Stimulated activated CD8-positive, alpha-beta memory T cell treated with anti-CD3 and anti-CD28 coated beads, Interleukin-7, amount 100 ng/mL, for 24 hours (primary cell): ENCODE results near the gene GPR37.

ENCODE experiments used
- DNase-seq: peaks from one replicate; pipeline ENCODE4 v3.0.0-alpha.2; 2020; ENCODE audit warnings: low read depth

The GPR37 gene, protein sequence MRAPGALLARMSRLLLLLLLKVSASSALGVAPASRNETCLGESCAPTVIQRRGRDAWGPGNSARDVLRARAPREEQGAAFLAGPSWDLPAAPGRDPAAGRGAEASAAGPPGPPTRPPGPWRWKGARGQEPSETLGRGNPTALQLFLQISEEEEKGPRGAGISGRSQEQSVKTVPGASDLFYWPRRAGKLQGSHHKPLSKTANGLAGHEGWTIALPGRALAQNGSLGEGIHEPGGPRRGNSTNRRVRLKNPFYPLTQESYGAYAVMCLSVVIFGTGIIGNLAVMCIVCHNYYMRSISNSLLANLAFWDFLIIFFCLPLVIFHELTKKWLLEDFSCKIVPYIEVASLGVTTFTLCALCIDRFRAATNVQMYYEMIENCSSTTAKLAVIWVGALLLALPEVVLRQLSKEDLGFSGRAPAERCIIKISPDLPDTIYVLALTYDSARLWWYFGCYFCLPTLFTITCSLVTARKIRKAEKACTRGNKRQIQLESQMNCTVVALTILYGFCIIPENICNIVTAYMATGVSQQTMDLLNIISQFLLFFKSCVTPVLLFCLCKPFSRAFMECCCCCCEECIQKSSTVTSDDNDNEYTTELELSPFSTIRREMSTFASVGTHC

DNA sequence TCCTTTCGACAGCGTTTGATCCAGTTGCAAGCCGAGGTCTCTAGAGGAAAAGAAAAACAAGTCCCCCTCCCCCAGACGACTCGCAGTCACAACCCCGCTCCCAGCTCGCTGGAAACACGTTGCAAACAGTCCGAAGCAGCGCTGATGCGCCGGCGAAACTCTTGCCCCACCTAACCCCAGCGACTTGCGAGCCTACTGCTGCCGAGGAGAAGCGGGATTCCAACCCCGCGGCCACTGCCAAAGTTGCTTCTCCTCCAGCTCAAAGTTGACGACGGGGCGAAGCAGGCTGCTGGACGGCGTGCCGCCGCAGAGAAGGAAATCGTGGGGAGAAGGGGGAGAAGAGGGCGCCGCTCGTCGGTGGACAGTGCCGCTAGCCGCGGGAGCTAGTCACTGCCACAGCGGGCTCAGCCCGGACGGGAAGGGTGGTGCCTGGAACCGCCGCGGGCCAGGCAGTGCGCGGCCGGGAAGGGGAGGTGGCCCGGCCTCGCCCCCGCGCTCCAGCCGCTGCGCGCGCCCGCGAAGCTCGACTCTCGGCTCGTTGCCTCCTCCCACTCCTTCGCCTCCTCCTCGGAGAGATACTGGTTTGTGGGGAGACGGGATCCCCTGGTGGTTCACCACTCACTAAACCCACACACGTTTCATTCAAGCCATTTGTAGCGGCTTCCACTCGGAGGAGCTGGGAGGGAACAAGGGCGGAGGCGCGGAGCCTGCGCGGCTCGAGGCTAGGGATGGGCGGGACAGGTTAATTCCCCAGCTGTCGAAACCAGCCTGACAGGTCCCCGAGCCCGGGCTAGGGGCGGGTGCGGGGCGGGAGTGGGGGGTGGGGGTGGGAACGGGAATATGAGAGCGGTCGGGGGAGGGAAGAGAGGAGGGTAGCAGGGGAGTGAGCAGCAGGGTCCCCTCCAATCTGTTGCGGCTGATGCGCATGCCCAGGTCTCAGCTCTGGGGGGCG is at the start of gene GPR37:
Gene GPR37 (minus strand): TSS at position 392 of the 952 bp plus-strand sequence. CDS start 816 bp downstream, outside the sequence.
- no peak for DNase-seq

DNA sequence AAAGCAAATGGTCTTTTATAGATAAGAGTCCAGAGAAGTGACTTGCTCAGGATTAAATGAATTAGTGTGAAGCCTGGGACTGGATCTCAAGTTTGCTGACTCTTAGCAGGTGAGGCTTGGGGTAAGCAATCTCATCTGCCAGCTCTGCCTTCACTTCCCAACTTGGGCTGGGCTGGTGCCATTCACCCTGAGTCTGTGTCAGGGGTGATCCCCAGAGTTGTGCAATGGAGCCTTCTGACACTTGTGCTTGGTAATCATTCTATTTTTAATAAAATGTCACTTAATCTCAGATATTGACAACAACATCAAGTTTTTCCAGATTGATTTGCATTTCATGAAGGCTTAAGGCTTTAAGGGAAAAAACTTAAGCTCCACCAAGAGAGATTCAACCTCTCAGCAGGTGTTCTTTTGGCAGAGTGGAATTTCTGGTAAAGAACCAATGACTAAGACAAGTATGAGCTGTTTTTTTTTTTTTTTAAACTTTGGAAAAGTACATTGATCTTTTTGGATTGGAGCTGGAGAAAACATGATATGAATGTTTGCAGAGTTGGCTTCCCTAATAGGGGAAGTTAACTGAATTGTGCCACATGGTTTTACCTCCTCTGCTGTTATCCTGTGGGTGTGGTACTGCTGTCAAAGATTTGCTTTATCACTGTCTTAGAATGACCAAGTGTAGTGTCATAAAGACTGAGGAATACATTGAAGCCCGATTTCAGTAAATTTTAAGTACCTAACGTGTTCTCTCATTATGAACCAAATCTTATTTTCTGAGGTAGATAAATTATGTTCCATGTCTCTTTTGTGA is 48.6 kb upstream of the GPR37 start:
- DNase-seq = no peak

- no peak for DNase-seq
Measured at GRCh38 chr7:124812764-124813163, 47.2 kb upstream of the GPR37 start.

DNA sequence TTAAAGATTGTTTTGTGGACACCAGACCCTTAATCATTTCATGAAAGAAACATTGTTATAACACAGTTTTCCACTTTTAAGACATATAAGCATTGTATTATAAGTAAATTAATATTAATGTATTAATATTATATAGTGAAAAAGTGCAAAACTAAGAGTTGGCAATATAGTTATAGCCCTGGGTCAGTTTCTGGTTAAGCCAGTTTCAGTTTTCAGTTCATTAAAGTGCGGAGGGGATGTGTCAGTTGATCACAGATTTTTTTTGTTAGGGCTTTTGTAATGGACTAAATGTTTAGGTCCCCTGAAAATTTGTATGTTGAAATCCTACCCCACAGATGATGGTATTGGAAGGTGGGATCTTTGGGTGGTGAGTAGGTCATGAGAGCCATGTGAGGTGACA is 45.7 kb upstream of the GPR37 start:
- DNase-seq = no peak

- DNase-seq = no peak
Measured at GRCh38 chr7:124810605-124811004, 45.0 kb upstream of the GPR37 start.

GRCh38 chr7:124808206-124808605 is 42.6 kb upstream of the GPR37 start:
- DNase-seq = no peak

DNA sequence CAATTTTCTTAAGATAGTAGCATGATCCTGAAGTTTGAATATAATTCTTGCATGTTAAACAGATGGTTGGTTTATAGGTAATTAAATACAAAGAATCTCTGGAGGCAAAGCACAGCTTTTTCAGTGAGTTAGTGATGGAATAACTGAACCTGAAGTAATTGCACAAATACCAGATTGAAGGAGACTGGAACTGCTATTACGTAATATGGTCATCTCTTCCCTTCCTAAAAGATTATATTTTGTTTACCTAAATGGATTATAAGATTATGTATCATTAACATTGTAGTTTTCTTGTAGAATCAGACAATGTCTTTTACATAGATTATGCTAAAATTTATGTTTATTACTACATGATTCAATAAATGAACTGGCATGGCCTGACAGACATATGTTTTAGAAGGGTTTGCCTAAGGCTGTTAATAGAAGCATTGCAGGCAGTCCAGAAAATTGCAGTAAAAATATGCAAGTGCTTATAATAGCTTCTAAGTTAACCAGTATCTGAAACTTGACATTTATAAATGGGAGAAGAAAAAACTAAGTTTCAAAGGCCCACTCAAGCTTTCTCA is 35.8 kb upstream of the GPR37 start:
- no peak for DNase-seq

DNA sequence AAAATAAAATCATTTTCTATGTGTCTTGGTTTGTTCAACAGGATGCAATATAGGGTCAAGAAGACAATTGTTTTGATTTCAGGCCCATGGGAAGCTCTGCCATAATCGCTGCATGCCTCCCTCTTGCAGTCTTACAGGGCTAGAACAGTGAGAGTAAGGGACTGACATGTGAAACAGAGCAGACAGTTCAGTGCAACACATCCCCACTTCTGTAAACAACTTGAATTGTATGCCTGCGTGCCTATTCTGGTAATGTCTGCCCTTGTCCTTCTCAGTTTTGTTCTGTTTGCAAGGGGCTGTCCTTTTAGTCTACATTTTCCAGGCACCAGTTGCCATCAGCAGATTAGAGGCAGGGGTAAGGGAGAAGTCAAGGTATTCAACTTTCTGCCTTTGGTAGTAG is 34.8 kb upstream of the GPR37 start:
- no peak for DNase-seq

- no peak for DNase-seq
Measured at GRCh38 chr7:124799448-124799847, 33.9 kb upstream of the GPR37 start.

GRCh38 chr7:124796771-124797170 is 31.2 kb upstream of the GPR37 start:
- DNase-seq = no peak

DNA sequence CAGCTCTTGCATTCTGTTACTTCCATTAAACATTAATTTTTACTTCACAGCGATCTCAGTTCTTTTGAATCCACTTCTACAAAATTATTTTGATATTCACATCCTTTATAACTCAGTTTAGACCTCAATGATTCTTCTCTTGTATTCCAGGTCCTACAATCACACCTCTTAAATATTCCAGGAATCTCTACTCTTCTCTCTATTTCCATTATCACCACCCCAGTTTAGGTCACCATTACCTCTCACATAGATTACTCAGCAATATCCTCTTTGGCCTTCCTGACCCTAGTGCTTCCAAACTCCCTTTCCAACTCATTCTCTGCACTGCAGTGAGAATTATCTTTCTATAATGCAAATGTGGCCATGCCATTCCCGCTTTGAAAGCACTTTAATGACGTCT is 27.1 kb upstream of the GPR37 start:
- no peak for DNase-seq

DNA sequence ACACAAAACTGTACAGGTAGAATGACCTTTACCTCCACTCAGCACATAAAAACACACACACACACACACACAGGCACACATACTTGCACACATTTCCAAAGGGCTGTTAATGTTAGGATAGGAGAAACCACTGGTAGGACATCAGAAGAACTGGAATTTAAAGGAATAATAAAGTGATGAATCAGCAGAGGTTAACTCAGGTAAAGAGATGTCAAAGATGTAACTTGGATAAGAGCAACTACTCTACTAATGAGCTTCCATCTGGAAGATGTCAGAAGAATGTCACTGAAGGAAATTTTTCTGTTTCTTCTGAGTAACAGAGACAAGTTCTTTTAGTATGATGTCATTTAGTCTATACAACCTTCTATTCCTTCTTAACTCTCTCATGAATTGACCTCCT is 26.4 kb upstream of the GPR37 start:
- no peak for DNase-seq

GRCh38 chr7:124791426-124791825 is 25.8 kb upstream of the GPR37 start:
- DNase-seq = no peak

- no peak for DNase-seq
Measured at GRCh38 chr7:124790645-124791044, 25.1 kb upstream of the GPR37 start.

GRCh38 chr7:124785994-124786393 is 20.4 kb upstream of the GPR37 start:
- DNase-seq = no peak

DNA sequence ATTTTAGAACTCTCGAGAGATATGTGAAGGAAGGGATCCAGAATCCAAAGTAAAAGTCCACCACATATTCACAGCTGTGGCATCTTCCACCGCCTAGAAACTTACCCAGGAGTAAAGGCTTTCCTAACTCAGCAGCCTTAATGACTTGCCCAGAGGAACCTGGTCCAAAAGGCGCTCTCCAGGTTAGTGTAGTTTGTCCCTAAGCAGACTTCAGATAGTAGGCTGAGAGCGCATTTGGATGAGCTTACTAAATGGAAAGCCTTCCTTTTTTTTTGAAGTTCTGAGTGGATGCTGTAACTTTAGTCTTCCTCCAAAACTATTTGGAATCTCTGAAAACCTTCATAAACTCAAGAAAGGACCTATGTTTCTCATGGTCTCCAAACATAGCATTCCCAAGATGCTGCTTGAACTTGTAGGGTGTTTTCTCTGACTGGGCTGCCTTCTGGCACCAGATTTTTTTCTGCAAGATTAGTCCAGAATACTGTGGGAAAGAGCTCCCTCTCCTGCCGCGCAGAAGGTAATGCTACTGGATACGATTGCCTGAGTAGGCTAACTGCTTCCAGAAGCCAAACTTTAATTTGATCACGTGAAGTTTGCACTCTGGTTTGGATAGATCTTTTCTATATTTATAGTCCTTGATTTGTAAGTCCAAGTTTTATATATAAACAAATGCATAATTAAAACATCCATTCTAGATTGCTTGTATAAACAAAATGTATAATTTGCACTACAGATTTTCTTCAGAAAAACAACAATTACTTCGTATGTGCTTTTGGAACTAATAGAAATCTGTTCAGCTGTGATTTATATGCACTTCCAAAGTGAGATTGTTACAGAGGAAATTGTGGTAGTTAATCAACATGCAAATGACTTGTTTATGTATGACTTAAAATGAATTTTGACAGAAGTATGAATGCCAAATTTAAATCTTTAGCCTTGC is 19.6 kb upstream of the GPR37 start:
- DNase-seq = no peak

DNA sequence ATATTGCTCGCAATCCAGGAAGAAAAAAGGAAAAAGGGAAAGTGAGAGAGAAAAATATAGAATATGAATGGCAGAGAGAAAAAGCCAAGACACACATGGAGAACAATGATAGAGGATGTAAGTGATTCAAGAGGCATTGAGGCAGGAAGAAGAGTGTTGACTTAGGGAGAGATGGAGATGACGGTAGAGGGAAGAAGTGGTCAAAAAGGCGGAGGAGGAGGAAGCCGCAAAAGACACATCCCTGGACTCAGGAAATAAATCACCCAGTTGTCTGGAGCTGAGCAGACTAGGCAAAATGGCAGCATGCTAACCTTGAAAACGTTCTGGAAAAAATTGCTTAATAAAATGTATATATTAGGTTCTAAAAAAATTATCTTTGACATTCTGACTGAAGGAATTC is 17.7 kb upstream of the GPR37 start:
- no peak for DNase-seq

DNA sequence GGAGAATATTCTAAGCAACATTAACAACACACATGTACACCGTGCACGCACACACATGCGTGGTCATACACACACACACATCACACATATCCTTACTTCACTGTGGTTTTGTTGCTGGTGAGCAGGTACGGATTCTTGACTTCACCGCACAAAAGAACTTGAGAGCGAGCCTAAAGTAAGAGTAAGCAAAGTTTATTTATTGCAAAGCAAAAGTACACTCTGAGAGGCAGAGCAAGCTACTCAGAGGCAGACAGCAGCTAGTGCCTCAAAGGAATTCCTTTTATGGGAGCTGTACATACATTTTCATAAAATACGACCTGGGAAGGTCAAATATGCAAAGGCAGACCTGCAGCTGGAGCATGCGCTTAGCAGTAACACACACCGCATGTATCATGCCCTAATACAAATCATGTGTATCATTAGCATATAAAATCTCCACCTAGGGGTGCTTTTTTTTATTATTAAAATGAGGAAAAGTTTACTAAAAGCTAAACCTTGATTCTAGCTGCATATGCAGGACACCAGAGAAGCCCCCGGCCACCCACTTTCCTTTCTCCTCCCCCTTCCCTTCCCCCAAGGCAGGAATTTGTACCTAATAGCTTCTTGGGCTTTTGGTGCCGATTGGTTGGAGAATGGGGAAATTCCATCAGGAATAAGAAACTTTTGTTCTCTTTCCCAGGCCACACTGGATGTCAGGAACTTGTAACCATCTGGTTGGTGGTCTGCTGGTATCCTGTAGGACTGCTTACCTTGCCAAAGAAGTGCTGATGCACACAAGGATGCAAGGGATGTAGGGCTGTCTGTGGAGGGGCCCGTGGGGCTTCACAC is 16.5 kb upstream of the GPR37 start:
- no peak for DNase-seq

- DNase-seq = no peak
Measured at GRCh38 chr7:124781418-124781817, 15.8 kb upstream of the GPR37 start.
